ENCODE results near the gene PTCD1.

DNA sequence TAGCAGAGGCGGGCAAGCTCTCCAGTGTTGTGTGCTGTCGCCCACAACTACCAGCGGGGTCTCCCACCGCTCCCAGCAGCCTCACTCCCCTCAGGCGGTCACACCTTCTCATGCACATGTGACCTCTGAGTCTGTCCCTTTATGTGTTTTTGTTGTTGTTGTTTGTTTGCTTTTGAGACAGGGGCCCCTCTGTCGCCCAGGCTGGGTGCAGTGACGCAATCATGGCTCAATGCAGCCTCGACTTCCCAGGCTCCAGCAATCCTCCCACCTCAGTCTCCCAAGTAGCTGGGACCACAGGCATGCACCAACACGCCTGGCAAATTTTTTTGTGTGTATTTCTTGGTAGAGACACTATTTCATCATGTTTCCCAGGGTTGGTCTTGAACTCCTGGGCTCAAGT, 1.6 kb upstream of the PTCD1 start:
- TF ChIP-seq, protein P1, sequence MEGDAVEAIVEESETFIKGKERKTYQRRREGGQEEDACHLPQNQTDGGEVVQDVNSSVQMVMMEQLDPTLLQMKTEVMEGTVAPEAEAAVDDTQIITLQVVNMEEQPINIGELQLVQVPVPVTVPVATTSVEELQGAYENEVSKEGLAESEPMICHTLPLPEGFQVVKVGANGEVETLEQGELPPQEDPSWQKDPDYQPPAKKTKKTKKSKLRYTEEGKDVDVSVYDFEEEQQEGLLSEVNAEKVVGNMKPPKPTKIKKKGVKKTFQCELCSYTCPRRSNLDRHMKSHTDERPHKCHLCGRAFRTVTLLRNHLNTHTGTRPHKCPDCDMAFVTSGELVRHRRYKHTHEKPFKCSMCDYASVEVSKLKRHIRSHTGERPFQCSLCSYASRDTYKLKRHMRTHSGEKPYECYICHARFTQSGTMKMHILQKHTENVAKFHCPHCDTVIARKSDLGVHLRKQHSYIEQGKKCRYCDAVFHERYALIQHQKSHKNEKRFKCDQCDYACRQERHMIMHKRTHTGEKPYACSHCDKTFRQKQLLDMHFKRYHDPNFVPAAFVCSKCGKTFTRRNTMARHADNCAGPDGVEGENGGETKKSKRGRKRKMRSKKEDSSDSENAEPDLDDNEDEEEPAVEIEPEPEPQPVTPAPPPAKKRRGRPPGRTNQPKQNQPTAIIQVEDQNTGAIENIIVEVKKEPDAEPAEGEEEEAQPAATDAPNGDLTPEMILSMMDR (IDR thresholded peaks at IDR 0.05): no peak
- TF ChIP-seq POLR2A (IDR thresholded peaks at IDR 0.05): no peak
